ENCODE measurements around the gene FOXP4. TPM values are rescaled to one million over a fixed set of nuclear protein-coding genes. Genes with fewer than 3 reads are reported as not detected.

The FOXP4 gene
- polyA plus RNA-seq, 1 experiment = 4.0 TPM

DNA sequence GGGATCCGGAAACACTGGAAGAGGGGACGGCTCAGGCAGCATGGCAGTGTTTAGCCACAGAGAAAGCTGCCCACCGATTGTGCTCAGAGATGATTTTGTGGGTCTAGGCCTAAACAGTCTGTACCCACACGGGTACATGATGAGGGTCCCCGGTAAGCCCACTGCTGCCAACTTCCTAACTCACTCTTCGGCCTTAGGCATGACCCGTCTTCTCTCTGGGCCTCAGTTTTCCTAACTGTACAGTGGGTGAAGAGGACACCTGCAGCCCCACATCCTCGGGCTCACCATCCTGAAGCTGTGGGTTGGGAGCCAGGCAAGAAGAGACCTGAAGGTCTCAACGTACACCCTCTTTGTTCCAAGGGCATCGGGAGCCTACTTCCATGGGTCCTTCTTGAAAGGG, 6.5 kb downstream of the FOXP4 start:
- POLR2A ChIA-PET = no interaction called here
- Histone ChIP-seq H3K36me3 (ENCODE audit: control insufficient read depth, insufficient read depth, low read length) (peaks cover 7% of the 10 kb centered on the region; the same call in 1 of the 2 replicates), H3K27me3 (ENCODE audit: control insufficient read depth, insufficient read depth, low read length) (no peaks in the 10 kb centered on the region), H3K4me3 (ENCODE audit: low read depth, low read length) (no peak overlapping the region)
- TF ChIP-seq, protein P1, sequence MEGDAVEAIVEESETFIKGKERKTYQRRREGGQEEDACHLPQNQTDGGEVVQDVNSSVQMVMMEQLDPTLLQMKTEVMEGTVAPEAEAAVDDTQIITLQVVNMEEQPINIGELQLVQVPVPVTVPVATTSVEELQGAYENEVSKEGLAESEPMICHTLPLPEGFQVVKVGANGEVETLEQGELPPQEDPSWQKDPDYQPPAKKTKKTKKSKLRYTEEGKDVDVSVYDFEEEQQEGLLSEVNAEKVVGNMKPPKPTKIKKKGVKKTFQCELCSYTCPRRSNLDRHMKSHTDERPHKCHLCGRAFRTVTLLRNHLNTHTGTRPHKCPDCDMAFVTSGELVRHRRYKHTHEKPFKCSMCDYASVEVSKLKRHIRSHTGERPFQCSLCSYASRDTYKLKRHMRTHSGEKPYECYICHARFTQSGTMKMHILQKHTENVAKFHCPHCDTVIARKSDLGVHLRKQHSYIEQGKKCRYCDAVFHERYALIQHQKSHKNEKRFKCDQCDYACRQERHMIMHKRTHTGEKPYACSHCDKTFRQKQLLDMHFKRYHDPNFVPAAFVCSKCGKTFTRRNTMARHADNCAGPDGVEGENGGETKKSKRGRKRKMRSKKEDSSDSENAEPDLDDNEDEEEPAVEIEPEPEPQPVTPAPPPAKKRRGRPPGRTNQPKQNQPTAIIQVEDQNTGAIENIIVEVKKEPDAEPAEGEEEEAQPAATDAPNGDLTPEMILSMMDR (IDR thresholded peaks at IDR 0.05; ENCODE audit: insufficient read depth, low read depth, low read length) = no peak
- DNase-seq (ENCODE audit: low read depth) = no peak
- CTCF ChIA-PET = interaction anchor here (1.2 kb wide), 1 partner anchor 47 kb away, joined by 3 read pairs; no protein-coding TSS in a partner anchor

DNA sequence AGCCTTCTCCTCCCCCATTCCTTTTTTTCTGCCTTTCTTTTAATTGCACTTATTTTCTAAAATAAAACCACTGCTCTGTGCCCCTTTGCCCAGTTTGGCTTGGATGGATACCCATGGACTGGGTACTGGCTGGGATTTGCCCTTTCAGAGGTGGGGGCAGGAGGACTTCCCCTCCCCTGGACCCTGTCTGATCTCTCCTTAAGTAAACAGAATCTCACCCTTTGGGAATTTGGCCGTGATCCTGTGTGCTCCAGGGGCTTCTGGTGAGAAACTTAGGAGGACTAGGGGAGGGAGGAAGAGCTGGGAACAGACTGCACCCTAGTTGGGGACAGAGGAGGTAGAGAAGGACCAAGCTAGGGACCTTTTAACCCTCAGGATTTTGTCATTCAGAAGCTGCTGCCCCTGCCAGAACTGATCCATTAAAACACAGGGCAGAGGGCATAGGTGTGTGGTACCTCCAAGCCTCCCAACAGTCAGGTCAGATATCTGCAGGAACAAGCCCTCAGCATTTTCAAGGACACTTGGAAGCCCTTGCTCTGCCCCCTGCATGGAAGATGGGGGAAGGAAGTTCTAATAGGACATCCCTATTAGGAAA, 7.3 kb downstream of the FOXP4 start:
- DNase-seq (ENCODE audit: low read depth) = no peak
- Histone ChIP-seq H3K36me3 (ENCODE audit: control insufficient read depth, insufficient read depth, low read length) (peaks cover 8% of the 10 kb centered on the region; the same call in 1 of the 2 replicates), H3K27me3 (ENCODE audit: control insufficient read depth, insufficient read depth, low read length) (no peaks in the 10 kb centered on the region), H3K4me3 (ENCODE audit: low read depth, low read length) (no peak overlapping the region)
- ChIA-PET CTCF (no interaction called here), POLR2A (no interaction called here)
- TF ChIP-seq, protein P1 (IDR thresholded peaks at IDR 0.05; ENCODE audit: insufficient read depth, low read depth, low read length) = no peak

DNA sequence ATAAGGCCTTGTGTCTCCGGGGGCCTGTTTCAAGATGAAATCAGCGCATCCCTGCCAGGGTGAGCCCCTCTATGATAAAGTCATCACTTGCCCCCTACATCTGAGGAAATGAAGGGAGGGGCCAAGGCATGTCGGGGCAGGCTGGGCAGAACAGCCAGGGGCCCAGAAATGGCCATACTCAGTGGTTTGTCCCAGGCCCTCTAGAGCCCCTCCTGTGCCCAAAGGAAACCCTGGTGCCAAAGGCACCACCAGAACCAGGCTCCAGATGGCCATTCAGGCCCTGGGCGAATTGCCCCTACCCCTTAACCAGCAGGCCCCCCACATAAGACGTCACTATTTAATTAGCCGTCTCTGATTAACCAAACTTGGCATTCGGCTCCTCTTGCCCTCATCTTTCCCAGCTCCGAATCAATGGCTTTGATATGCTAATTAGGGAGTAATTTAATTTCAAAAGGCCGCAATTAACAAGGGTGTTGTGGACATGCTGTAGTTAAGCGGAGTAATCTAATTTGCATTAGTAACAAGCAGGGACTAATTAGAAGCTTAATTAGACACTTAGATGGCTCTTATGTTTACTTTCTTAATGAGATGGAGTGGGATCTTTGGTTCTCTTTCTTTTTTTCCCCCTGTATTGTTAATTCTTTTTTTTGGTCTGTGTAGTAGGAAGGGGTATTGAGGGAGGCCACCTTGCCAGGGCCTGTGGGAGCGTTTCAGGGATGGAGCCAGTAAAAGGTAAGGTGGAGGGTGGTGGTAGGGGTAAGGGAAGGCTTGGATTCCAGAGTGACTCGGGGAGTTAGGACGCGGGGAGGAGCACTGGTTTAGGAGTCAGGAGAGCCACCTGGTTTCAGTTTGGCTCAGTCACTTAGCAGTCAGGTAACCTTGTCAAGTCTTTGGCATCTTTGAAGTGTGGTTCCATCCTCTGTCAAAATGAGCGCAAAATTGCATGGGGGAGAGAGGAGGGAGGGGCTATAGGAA, 9.4 kb downstream of the FOXP4 start:
- TF ChIP-seq, protein P1 (IDR thresholded peaks at IDR 0.05; ENCODE audit: insufficient read depth, low read depth, low read length) = no peak
- Histone ChIP-seq H3K36me3 (ENCODE audit: control insufficient read depth, insufficient read depth, low read length) (peaks cover 8% of the 10 kb centered on the region; the same call in 1 of the 2 replicates), H3K27me3 (ENCODE audit: control insufficient read depth, insufficient read depth, low read length) (no peaks in the 10 kb centered on the region), H3K4me3 (ENCODE audit: low read depth, low read length) (no peak overlapping the region)
- POLR2A ChIA-PET = no interaction called here
- CTCF ChIA-PET = interaction anchor here (1.1 kb wide), 1 partner anchor 23 kb away, joined by 3 read pairs; no protein-coding TSS in a partner anchor
- DNase-seq (ENCODE audit: low read depth) = no peak

DNA sequence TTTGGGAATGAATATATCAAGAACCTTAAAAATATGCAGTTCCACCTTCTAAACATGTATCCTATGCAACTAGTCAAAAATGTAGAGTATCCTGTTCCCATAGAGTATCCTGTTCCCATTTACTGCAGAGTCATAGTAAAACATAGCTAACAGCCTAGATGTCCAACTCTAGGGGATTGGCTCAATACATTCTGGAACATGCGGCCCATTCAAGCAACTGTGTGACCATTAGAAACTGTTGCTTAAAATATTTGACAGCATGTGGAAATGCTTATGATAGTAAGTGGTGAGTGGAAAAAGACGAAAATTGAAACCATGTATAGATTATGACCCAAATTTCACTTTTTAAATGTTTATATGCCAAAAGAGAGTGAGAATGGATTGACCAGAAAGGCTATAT, 11.2 kb downstream of the FOXP4 start:
- Histone ChIP-seq H3K27me3 (ENCODE audit: control insufficient read depth, insufficient read depth, low read length) (no peaks in the 10 kb centered on the region), H3K4me3 (ENCODE audit: low read depth, low read length) (no peak overlapping the region), H3K36me3 (ENCODE audit: control insufficient read depth, insufficient read depth, low read length) (peaks cover 5% of the 10 kb centered on the region; the same call in 1 of the 2 replicates)
- no peak for DNase-seq (ENCODE audit: low read depth)
- ChIA-PET CTCF (interaction anchor here (0.6 kb wide), 1 partner anchor 27 kb away, joined by 3 read pairs; no protein-coding TSS in a partner anchor), POLR2A (no interaction called here)
- TF ChIP-seq, protein P1 (IDR thresholded peaks at IDR 0.05; ENCODE audit: insufficient read depth, low read depth, low read length) = no peak
